NCI-H2081 (cell line): ENCODE results near the gene IFI30.

Experiments
- DNase-seq, 2 experiments: peaks; one replicate each; lab custom pipeline; 2025; lab: John Stamatoyannopoulos, UW

Gene IFI30

GRCh38 chr19:18171605-18172327 lies 1.8 kb upstream of the IFI30 start:
- no peak for DNase-seq

GRCh38 chr19:18172331-18173053 lies 1.1 kb upstream of the IFI30 start:
- DNase-seq = no peak

- DNase-seq = no peak
Measured at GRCh38 chr19:18173054-18173571, 500 bp upstream of the IFI30 start.

GRCh38 chr19:18174983-18175382 lies 1.4 kb downstream of the IFI30 start:
- no peak for DNase-seq

GRCh38 chr19:18176367-18177310 lies 3.0 kb downstream of the IFI30 start:
- no peak for DNase-seq

- no peak for DNase-seq
Measured at GRCh38 chr19:18179957-18180356, 6.3 kb downstream of the IFI30 start.

- no peak for DNase-seq
Measured at GRCh38 chr19:18183529-18183928, 9.9 kb downstream of the IFI30 start.

- DNase-seq = no peak
Measured at GRCh38 chr19:18185538-18185937, 11.9 kb downstream of the IFI30 start.

GRCh38 chr19:18190278-18190677 lies 16.7 kb downstream of the IFI30 start:
- no peak for DNase-seq

- DNase-seq = no peak
Measured at GRCh38 chr19:18191640-18192062, 18.0 kb downstream of the IFI30 start.

- peak; percentile 99 to 100 for DNase-seq
Measured at GRCh38 chr19:18192673-18193387, 19.2 kb downstream of the IFI30 start, which contains the start of gene MPV17L2. MPV17L2 (plus strand) TSS chr19:18193218; CDS start chr19:18193282, 64 bp downstream.

GRCh38 chr19:18193388-18194180 lies 20.0 kb downstream of the IFI30 start:
- DNase-seq = no peak

GRCh38 chr19:18194181-18194530 lies 20.5 kb downstream of the IFI30 start:
- DNase-seq = no peak

- DNase-seq = no peak
Measured at GRCh38 chr19:18194554-18195238, 21.1 kb downstream of the IFI30 start.

GRCh38 chr19:18196511-18196845 lies 22.9 kb downstream of the IFI30 start:
- DNase-seq = no peak

- DNase-seq = no peak
Measured at GRCh38 chr19:18197306-18197705, 23.7 kb downstream of the IFI30 start.

- no peak for DNase-seq
Measured at GRCh38 chr19:18197941-18198340, 24.3 kb downstream of the IFI30 start.

GRCh38 chr19:18198374-18198773 lies 24.8 kb downstream of the IFI30 start:
- no peak for DNase-seq

GRCh38 chr19:18202397-18202777 lies 28.8 kb downstream of the IFI30 start:
- DNase-seq = no peak

- DNase-seq = peak in 1 of 2 experiments; percentile 41
Measured at GRCh38 chr19:18202778-18203407, 29.3 kb downstream of the IFI30 start.
